ENCODE data around the gene HOXA5. TPM values are rescaled to one million over a fixed set of nuclear protein-coding genes. Genes with fewer than 3 reads are reported as not detected.

HOXA5 gene
- total RNA-seq, 1 donor from 2014 or later: not detected

DNA sequence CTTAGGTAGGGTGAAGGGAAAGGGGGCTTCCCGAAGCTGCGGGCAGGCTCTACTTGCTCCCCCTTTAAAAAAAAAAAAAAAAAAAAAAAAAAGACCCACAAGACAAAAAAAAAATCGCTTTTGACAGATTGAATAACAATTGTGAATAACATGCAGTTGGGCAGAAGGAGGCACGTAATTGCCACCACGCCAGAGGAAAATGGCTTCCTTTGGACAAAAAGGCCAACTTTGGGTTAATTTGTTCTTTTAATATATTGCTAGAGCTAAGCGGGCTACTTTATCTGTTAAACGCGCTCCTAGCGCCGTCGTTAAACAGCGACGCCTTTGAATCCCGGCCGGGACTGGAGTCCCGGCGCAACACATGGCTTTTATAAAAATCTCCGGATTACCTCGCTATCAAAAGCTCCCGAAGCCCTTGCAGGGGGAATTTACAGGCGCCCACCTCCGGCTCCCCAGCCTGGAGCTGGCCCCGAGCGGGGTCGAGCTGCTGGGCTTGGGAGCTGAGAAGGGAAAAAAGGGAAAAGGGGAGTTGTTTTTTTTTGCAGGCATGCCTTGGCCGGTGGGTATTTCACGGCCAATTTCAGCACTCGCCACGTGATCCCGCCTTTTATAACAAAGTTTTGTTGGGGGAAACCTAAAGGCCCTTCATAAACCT, 40.3 kb upstream of the HOXA5 start:
- Mint-ChIP-seq H3K27ac (ENCODE audit: unreplicated experiment) (no peak overlapping the region), H3K36me3 (ENCODE audit: low read depth) (peaks cover 8% of the 10 kb centered on the region), H3K4me3 (ENCODE audit: unreplicated experiment) (peak overlapping the region; percentile 63), H3K4me1 (ENCODE audit: low read depth) (peaks cover 43% of the 10 kb centered on the region), H3K9me3 (ENCODE audit: low read depth) (no peaks in the 10 kb centered on the region), H3K27me3 (ENCODE audit: low read depth) (peaks cover 75% of the 10 kb centered on the region)
- no peak for DNase-seq (ENCODE audit: low spot score)
- peak; percentile 18 for TF ChIP-seq CTCF (IDR thresholded peaks at IDR 0.05)

DNA sequence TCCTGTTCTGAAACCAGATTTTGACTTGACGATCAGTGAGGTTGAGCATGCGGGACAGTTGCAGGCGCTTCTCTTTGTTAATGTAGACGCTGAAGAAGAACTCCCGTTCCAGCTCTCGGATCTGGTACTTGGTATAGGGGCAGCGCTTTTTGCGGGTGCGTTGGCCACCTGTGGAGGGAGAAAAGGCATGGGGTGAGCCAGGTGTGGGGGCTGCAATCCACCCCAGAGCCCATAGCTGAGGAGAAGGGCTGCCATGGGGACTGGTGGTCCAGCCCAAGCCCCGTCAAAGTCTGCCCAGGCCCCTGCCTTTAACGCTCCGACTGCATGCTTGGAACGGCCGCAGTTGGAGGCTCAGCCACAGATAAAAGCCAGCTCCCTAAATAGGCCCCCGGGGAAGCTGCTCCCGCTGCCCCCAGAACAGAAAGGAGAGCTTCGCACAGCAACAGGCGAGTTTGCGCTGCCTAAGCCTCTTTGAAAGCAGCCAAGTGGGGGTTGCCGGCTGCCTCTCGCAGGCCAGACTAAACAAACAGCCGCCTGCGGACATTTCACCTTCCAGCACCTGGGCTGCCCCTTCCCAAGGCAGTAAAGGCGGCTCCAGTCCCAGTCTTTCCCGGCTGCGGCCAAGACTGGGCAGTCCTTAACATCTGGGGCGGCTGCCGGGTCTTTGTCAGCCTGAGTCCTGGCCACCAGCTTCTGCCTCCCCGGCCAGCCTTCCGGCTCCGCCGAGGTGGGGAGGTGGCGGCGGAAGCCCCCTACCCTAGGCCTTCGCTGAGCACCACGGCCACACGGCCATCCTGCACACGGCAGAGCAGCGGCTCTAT, 39.6 kb upstream of the HOXA5 start:
- H3K36me3 Mint-ChIP-seq (ENCODE audit: low read depth): peaks cover 5% of the 10 kb centered on the region
- DNase-seq (ENCODE audit: low spot score): peak; percentile 66
- TF ChIP-seq CTCF (IDR thresholded peaks at IDR 0.05): no peak
- no peak overlapping the region for H3K4me3 Mint-ChIP-seq (ENCODE audit: unreplicated experiment)
- peaks cover 74% of the 10 kb centered on the region for H3K27me3 Mint-ChIP-seq (ENCODE audit: low read depth)
- H3K9me3 Mint-ChIP-seq (ENCODE audit: low read depth): no peaks in the 10 kb centered on the region
- no peak overlapping the region for H3K27ac Mint-ChIP-seq (ENCODE audit: unreplicated experiment)
- H3K4me1 Mint-ChIP-seq (ENCODE audit: low read depth): peaks cover 36% of the 10 kb centered on the region

- Mint-ChIP-seq H3K4me1 (ENCODE audit: low read depth) (peaks cover 31% of the 10 kb centered on the region), H3K9me3 (ENCODE audit: low read depth) (no peaks in the 10 kb centered on the region), H3K27ac (ENCODE audit: unreplicated experiment) (no peak overlapping the region), H3K27me3 (ENCODE audit: low read depth) (peaks cover 75% of the 10 kb centered on the region), H3K36me3 (ENCODE audit: low read depth) (peaks cover 9% of the 10 kb centered on the region), H3K4me3 (ENCODE audit: unreplicated experiment) (no peak overlapping the region)
- TF ChIP-seq CTCF (IDR thresholded peaks at IDR 0.05): no peak
- DNase-seq (ENCODE audit: low spot score): no peak
Measured at GRCh38 chr7:27182285-27182841, 38.9 kb upstream of the HOXA5 start.

DNA sequence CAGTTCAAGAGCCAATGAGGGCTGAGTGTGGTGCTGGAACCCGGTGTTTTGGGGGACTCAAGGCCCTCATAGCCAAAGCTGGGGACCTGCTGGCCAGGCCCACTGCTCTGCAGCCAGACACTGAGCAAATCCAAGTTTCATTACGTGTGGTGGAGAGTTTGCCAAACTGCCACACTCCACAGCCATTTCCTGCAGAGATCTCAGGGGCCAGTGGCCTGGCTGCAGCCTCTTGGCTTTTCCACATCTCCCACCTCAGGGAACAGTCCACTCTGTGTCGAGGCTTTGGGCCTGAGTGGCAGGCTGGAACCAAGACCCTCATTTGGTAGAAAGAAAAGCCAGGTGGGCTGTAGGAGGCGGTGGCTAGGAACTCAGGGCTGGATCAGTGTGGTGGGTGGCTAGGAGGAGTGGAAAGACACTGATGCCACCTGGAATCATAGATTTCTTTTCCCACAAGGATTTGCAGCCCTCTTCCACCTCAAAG, 38.4 kb upstream of the HOXA5 start:
- Mint-ChIP-seq H3K27ac (ENCODE audit: unreplicated experiment) (no peak overlapping the region), H3K9me3 (ENCODE audit: low read depth) (no peaks in the 10 kb centered on the region)
- peak; percentile 46 for DNase-seq (ENCODE audit: low spot score)

More for the DNA sequence above, 38.4 kb upstream of the HOXA5 start:
- H3K36me3 Mint-ChIP-seq (ENCODE audit: low read depth): peaks cover 9% of the 10 kb centered on the region
- TF ChIP-seq CTCF (IDR thresholded peaks at IDR 0.05): no peak
- peaks cover 31% of the 10 kb centered on the region for H3K4me1 Mint-ChIP-seq (ENCODE audit: low read depth)
- no peak overlapping the region for H3K4me3 Mint-ChIP-seq (ENCODE audit: unreplicated experiment)
- peaks cover 76% of the 10 kb centered on the region for H3K27me3 Mint-ChIP-seq (ENCODE audit: low read depth)
